H9 (cell line): ENCODE results near the gene TMEM82. TPM values are rescaled to one million over a fixed set of nuclear protein-coding genes. Genes with fewer than 3 reads are reported as not detected.

ENCODE experiments used
- DNase-seq: peaks from one replicate; pipeline ENCODE4 v3.0.0-alpha.2; 2017
- H2AFZ ChIP-seq: one replicate; pipeline ENCODE4 v1.6.1; 2013; ENCODE audit warnings: mild to moderate bottlenecking, low read length, control low read depth, moderate library complexity
- H2AK5ac ChIP-seq: 2 replicates; pipeline ENCODE4 v1.6.1; 2013; ENCODE audit warnings: low read length, control low read depth, mixed read lengths; ENCODE audit not compliant: insufficient read length
- H2BK120ac ChIP-seq: one replicate; pipeline ENCODE4 v1.6.1; 2013; ENCODE audit warnings: low read depth, mild to moderate bottlenecking, low read length, control low read depth, inconsistent platforms; ENCODE audit not compliant: poor library complexity, severe bottlenecking
- H2BK12ac ChIP-seq: 2 replicates; pipeline ENCODE4 v1.6.1; 2013; ENCODE audit warnings: low read length, control low read depth, mixed read lengths, low read depth; ENCODE audit not compliant: insufficient read length
- H2BK15ac ChIP-seq: 2 replicates; pipeline ENCODE4 v1.6.1; 2013; ENCODE audit warnings: low read depth, low read length, control low read depth
- H2BK20ac ChIP-seq: one replicate; pipeline ENCODE4 v1.6.1; 2013; ENCODE audit warnings: low read depth, mild to moderate bottlenecking, low read length, control low read depth, inconsistent platforms; ENCODE audit not compliant: poor library complexity, severe bottlenecking
- H2BK5ac ChIP-seq: 2 replicates; pipeline ENCODE4 v1.6.1; 2013; ENCODE audit warnings: low read length, control low read depth, mixed read lengths; ENCODE audit not compliant: insufficient read length
- H3K14ac ChIP-seq: 2 replicates; pipeline ENCODE4 v1.6.1; 2013; ENCODE audit warnings: low read length, control low read depth; ENCODE audit not compliant: insufficient read depth
- H3K18ac ChIP-seq: 2 replicates; pipeline ENCODE4 v1.6.1; 2013; ENCODE audit warnings: low read depth, mild to moderate bottlenecking, mixed read lengths, low read length, control low read depth; ENCODE audit not compliant: insufficient read length
- H3K23ac ChIP-seq: 2 replicates; pipeline ENCODE4 v1.6.1; 2013; ENCODE audit warnings: low read length, control low read depth, mixed read lengths, low read depth; ENCODE audit not compliant: insufficient read length
- H3K23me2 ChIP-seq: 2 replicates; pipeline ENCODE4 v1.6.1; 2013; ENCODE audit warnings: low read depth, mild to moderate bottlenecking, mixed read lengths, low read length, control low read depth; ENCODE audit not compliant: insufficient read length, poor library complexity, severe bottlenecking
- H3K27ac ChIP-seq: 2 replicates; pipeline ENCODE4 v1.5.1; 2013; ENCODE audit warnings: low read length, control low read depth, mixed read lengths, low read depth; ENCODE audit not compliant: insufficient read length
- H3K27me3 ChIP-seq: 2 replicates; pipeline ENCODE4 v1.6.1; 2013; ENCODE audit warnings: low read length, control low read depth, inconsistent platforms; ENCODE audit not compliant: insufficient read depth
- H3K4ac ChIP-seq: 2 replicates; pipeline ENCODE4 v1.6.1; 2013; ENCODE audit warnings: low read depth, mild to moderate bottlenecking, control low read depth, inconsistent platforms, low read length, moderate library complexity
- H3K4me1 ChIP-seq: 2 replicates; pipeline ENCODE4 v1.6.1; 2013; ENCODE audit warnings: low read length, control low read depth, inconsistent platforms; ENCODE audit not compliant: insufficient read depth
- H3K4me2 ChIP-seq: 2 replicates; pipeline ENCODE4 v1.6.1; 2013; ENCODE audit warnings: low read length, control low read depth, mixed read lengths; ENCODE audit not compliant: insufficient read length, insufficient read depth
- H3K56ac ChIP-seq: 2 replicates; pipeline ENCODE4 v1.6.1; 2013; ENCODE audit warnings: low read depth, mild to moderate bottlenecking, mixed read lengths, low read length, control low read depth; ENCODE audit not compliant: insufficient read length
- H3K79me1 ChIP-seq: 2 replicates; pipeline ENCODE4 v1.6.1; 2013; ENCODE audit warnings: low read depth, mild to moderate bottlenecking, moderate library complexity, low read length, control low read depth, inconsistent platforms; ENCODE audit not compliant: insufficient read depth, poor library complexity, severe bottlenecking
- H3K79me2 ChIP-seq: 2 replicates; pipeline ENCODE4 v1.6.1; 2013; ENCODE audit warnings: low read length, control low read depth, inconsistent platforms; ENCODE audit not compliant: insufficient read depth
- H3K9ac ChIP-seq: 2 replicates; pipeline ENCODE4 v1.6.1; 2013; ENCODE audit warnings: low read length, control low read depth, mixed read lengths; ENCODE audit not compliant: insufficient read length; ENCODE audit errors: extremely low read depth
- H3K9me3 ChIP-seq: one replicate; pipeline ENCODE4 v1.6.1; 2013; ENCODE audit warnings: low read depth, low read length, inconsistent platforms; ENCODE audit not compliant: control insufficient read depth
- H3T11ph ChIP-seq: one replicate; pipeline ENCODE4 v1.6.1; 2013; ENCODE audit warnings: mild to moderate bottlenecking, low read length, control low read depth, inconsistent platforms
- H4K20me1 ChIP-seq: one replicate; pipeline ENCODE4 v1.6.1; 2013; ENCODE audit not compliant: control insufficient read depth, insufficient read length, insufficient read depth
- H4K5ac ChIP-seq: 2 replicates; pipeline ENCODE4 v1.6.1; 2013; ENCODE audit warnings: low read depth, mild to moderate bottlenecking, mixed read lengths, low read length, control low read depth; ENCODE audit not compliant: insufficient read length
- H4K8ac ChIP-seq: replicated peaks from 2 replicates; pipeline ENCODE4 v1.6.1; 2013; ENCODE audit warnings: low read length, control low read depth, mixed read lengths, low read depth; ENCODE audit not compliant: insufficient read length
- H4K91ac ChIP-seq: 2 replicates; pipeline ENCODE4 v1.6.1; 2013; ENCODE audit warnings: low read depth, mild to moderate bottlenecking, moderate library complexity, mixed read lengths, low read length, control low read depth; ENCODE audit not compliant: insufficient read length
- H3K27ac Mint-ChIP-seq, 3 experiments: 2 replicates in 2 of 3; 3 replicates in 1 of 3; pipeline ENCODE4 v1.8.0; 2020 to 2021; ENCODE audit warnings: mixed read lengths in 3 of 3, mild to moderate bottlenecking in 1 of 3, moderate library complexity in 1 of 3
- H3K27me3 Mint-ChIP-seq: 2 replicates; pipeline ENCODE4 v1.8.0; 2021; ENCODE audit warnings: low read depth, mild to moderate bottlenecking, moderate library complexity, mixed read lengths
- H3K36me3 Mint-ChIP-seq, 3 experiments: 2 replicates in 2 of 3; 3 replicates in 1 of 3; pipeline ENCODE4 v1.8.0; 2020 to 2021; ENCODE audit warnings: low read depth in 3 of 3, mixed read lengths in 3 of 3; ENCODE audit not compliant: insufficient read depth in 1 of 3
- H3K4me1 Mint-ChIP-seq, 2 experiments: 2 replicates each; pipeline ENCODE4 v1.8.0; 2020; ENCODE audit warnings: mixed read lengths in 2 of 2
- H3K4me3 Mint-ChIP-seq, 2 experiments: 2 replicates in 1 of 2; 3 replicates in 1 of 2; pipeline ENCODE4 v1.8.0; 2020 to 2021; ENCODE audit warnings: mild to moderate bottlenecking in 2 of 2, mixed read lengths in 2 of 2, moderate library complexity in 1 of 2
- H3K9me3 Mint-ChIP-seq, 2 experiments: 2 replicates in 1 of 2; 3 replicates in 1 of 2; pipeline ENCODE4 v1.8.0; 2020; ENCODE audit warnings: mild to moderate bottlenecking in 2 of 2, mixed read lengths in 2 of 2, moderate library complexity in 1 of 2
- WGBS: extraction: QIAGEN DNeasy Blood & Tissue Kit; methylation state at CpG from one replicate; pipeline ENCODE4 v1.1.7; 2013; ENCODE audit warnings: missing lambda C conversion rate, low lambda C conversion rate, mixed read lengths; ENCODE audit not compliant: insufficient read length; ENCODE audit errors: extremely low coverage; 5-methylcytosine and 5-hydroxymethylcytosine counted together
- total RNA-seq: library from RNA; stranded (reverse); gene quantifications from 2 replicates; pipeline ENCODE4 v1.2.1, GENCODE V29; 2021
- TF ChIP-seq, protein P1 (sequence below): fragments of 200-600 bp; sonication (generic); conservative IDR thresholded peaks from 3 replicates; pipeline ENCODE4 v1.8.0; 2021; ENCODE audit warnings: antibody characterized with exemption, mild to moderate bottlenecking

Gene TMEM82
- total RNA-seq, 1 experiment from 2014 or later, result 1.4 TPM

GRCh38 chr1:15727424-15727823 is 14.9 kb upstream of the TMEM82 start:
- no peaks in the 10 kb centered on the region for H3K27me3 Mint-ChIP-seq
- Histone ChIP-seq H4K20me1 (no peaks in the 10 kb centered on the region), H3K23ac (no peak overlapping the region), H3K4ac (no peak overlapping the region), H2BK12ac (no peak overlapping the region), H3T11ph (no peak overlapping the region), H3K9ac (no peak overlapping the region), H2AFZ (no peak overlapping the region), H3K18ac (no peak overlapping the region), H3K23me2 (no peaks in the 10 kb centered on the region), H2BK5ac (no peak overlapping the region), H4K5ac (no peak overlapping the region), H2BK120ac (no peak overlapping the region), H3K27ac (no peak overlapping the region), H2BK15ac (no peak overlapping the region), H3K4me1 (no peaks in the 10 kb centered on the region), H2BK20ac (no peak overlapping the region), H3K4me2 (no peak overlapping the region), H3K56ac (no peak overlapping the region), H3K79me2 (no peaks in the 10 kb centered on the region), H4K91ac (no peak overlapping the region), H3K79me1 (no peaks in the 10 kb centered on the region), H4K8ac (no peak overlapping the region), H3K14ac (no peak overlapping the region; the same call in 1 of the 2 replicates), H3K27me3 (no peaks in the 10 kb centered on the region), H2AK5ac (no peak overlapping the region), H3K9me3 (no peaks in the 10 kb centered on the region)
- H3K9me3 Mint-ChIP-seq, result no peaks in the 10 kb centered on the region
- H3K36me3 Mint-ChIP-seq, result peaks cover 16 to 50% (median 40%) of the 10 kb centered on the region in 3 experiments; a peak in 6 of 7 replicates
- no peak overlapping the region for H3K4me3 Mint-ChIP-seq
- no CpG with 5 or more reads among the region's 13 CpGs for WGBS
- TF ChIP-seq, protein P1, sequence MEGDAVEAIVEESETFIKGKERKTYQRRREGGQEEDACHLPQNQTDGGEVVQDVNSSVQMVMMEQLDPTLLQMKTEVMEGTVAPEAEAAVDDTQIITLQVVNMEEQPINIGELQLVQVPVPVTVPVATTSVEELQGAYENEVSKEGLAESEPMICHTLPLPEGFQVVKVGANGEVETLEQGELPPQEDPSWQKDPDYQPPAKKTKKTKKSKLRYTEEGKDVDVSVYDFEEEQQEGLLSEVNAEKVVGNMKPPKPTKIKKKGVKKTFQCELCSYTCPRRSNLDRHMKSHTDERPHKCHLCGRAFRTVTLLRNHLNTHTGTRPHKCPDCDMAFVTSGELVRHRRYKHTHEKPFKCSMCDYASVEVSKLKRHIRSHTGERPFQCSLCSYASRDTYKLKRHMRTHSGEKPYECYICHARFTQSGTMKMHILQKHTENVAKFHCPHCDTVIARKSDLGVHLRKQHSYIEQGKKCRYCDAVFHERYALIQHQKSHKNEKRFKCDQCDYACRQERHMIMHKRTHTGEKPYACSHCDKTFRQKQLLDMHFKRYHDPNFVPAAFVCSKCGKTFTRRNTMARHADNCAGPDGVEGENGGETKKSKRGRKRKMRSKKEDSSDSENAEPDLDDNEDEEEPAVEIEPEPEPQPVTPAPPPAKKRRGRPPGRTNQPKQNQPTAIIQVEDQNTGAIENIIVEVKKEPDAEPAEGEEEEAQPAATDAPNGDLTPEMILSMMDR, result no peak
- H3K27ac Mint-ChIP-seq, result no peak overlapping the region; a peak in 1 of 7 replicates
- 0 out of 4 replicates have a peak, but pooled peaks cover 0 to 3% of the 10 kb centered on the region in 2 experiments for H3K4me1 Mint-ChIP-seq
- no peak for DNase-seq
